NCI-H1417 treated with DMSO at 0.1 percent for 48 hours (cell line): ENCODE data around the gene CAMSAP2.

Experiments used
- DNase-seq: peaks from one replicate; lab custom pipeline; 2025; lab: John Stamatoyannopoulos, UW

The CAMSAP2 gene, protein sequence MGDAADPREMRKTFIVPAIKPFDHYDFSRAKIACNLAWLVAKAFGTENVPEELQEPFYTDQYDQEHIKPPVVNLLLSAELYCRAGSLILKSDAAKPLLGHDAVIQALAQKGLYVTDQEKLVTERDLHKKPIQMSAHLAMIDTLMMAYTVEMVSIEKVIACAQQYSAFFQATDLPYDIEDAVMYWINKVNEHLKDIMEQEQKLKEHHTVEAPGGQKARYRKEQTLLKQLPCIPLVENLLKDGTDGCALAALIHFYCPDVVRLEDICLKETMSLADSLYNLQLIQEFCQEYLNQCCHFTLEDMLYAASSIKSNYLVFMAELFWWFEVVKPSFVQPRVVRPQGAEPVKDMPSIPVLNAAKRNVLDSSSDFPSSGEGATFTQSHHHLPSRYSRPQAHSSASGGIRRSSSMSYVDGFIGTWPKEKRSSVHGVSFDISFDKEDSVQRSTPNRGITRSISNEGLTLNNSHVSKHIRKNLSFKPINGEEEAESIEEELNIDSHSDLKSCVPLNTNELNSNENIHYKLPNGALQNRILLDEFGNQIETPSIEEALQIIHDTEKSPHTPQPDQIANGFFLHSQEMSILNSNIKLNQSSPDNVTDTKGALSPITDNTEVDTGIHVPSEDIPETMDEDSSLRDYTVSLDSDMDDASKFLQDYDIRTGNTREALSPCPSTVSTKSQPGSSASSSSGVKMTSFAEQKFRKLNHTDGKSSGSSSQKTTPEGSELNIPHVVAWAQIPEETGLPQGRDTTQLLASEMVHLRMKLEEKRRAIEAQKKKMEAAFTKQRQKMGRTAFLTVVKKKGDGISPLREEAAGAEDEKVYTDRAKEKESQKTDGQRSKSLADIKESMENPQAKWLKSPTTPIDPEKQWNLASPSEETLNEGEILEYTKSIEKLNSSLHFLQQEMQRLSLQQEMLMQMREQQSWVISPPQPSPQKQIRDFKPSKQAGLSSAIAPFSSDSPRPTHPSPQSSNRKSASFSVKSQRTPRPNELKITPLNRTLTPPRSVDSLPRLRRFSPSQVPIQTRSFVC (N-terminal part only)

GRCh38 chr1:200738327-200738948, at the start of gene CAMSAP2:
Gene CAMSAP2, plus strand, starts transcription at chr1:200738893. Its CDS starts 935 bp downstream, at chr1:200739828.
- peak; percentile 75 for DNase-seq

GRCh38 chr1:200692316-200692715, 46.4 kb upstream of the CAMSAP2 start:
- DNase-seq = no peak

DNA sequence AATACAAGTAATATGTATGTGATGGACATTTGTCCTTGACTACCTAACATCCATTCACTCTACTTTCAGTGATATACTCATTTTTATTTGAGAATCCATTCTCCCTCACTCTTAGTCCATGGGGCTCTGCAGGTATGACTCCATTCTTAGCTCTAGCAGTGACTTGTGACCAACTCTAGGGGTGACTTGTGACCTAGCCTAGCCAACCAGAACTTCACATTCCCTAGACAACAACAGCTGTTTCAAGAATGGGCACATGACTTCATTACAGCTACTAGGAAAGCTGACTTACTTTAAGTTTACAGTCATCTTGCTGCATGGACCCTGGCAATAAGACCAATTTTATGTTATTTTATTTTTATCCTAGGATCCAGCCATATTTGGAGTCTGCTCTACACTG, 45.4 kb upstream of the CAMSAP2 start:
- no peak for DNase-seq

DNA sequence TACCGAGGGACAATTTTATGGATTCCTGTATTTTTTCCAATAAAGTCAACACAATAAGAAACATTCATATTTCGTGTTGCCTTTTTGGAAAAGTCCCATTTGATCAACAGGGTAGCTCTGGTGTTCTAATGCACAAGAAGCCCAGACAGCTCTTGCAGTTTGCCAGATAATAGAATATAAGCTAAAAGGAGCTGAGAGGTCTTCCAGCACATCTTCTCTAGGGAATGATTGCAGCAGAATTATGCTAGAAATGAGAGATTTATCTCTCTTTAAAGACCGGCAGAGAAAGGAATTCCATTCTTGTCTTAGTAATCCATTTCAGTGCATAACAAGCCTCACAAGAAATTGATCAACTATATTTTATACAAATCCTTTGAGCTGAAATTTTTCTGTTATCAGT, 44.0 kb upstream of the CAMSAP2 start:
- DNase-seq = no peak

- no peak for DNase-seq
These were observed 38.8 kb upstream of the CAMSAP2 start for GRCh38 chr1:200699871-200700270.

DNA sequence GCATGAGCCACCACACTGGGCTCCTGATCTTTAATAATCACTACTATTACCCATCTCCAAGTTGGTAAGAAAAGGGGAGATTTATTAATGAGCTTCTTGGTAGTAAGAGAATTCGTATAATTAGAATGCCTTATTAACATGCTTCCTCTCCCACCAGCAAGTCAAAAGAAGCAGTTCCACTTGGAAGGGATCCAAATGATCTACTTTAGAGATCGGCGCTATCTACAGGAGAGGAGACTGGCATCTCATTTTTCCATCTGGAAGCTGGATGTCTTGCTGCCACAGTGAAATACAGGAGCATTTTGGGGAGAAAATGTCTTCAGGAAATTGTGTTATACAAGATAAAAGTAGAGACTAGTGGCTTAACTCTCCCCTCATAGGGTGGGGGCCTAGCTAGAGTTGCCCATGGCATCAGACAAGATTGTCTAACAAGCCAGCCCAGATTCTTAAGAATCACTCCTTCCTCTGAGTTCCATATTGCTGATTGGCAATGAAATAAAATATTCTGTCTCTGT, 33.6 kb upstream of the CAMSAP2 start:
- no peak for DNase-seq

DNA sequence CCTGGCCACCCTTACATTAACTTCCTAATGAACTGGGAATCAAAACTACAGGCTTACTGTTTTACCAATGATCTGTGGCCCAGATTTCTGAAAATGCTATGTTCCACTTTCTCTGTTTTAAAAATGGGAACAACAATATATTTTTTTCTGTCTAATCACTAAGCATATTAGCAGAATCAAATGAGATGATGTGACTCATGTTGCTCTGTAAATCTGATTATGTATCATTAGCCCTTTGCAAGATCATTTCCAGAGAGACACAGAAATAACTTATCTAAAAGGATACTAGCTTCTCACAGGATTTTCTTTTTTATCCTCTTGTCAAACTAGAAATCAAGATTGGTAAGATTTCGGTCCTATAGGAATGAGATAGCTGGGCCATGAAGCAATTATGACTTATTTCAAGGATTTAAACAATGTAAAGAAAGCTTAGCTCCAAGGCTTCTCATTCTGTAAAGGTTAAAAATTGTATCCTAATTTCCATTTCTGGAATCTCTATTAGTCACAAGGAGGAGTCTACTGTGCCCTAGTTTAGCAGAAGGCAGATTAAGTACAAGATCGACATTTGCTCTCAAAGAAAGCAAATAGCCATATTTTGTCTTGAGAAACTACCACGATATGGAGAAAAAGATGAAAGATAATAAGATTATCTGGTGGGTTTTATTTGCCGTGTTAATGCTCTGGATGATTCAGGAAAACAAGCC, 32.4 kb upstream of the CAMSAP2 start:
- DNase-seq = no peak

DNA sequence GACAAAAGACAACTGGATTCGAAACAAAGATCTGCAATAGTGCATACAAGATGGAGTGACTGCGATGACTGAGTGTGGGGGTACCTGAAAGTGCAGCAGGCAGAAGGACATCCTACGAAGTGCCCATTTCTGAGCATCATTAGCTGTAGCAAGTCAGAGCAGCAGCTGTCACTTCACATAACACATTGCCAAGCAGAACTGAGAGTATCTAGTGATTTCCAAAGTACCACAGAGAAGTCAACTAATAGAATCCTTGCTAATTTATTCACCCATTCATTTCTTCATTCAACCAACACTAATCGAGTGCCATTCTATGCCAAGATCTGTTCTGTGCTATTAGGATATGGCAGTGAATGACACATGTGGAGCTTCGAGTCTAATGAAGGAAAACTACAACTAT, 31.6 kb upstream of the CAMSAP2 start:
- DNase-seq = no peak

DNA sequence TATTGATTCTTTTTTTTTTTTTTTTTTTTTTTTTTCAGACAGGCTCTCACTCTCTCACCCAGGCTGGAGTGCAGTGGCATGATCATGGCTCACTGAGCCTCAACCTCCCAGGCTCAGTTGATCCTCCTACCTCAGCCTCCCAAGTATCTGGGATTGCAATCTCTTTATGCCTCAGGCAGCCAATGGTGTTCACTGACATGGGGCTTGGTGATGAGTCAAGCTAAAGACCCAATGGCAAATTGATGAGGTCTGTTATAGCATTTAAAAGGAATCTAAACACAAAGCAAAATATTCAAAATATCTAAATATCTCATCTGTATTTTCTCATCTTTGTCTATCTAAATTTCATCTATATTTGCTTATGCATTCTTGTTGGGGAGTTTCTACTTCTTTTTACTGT, 30.5 kb upstream of the CAMSAP2 start:
- DNase-seq = no peak

- DNase-seq = no peak
These were observed 29.9 kb upstream of the CAMSAP2 start for GRCh38 chr1:200708769-200709168.

DNA sequence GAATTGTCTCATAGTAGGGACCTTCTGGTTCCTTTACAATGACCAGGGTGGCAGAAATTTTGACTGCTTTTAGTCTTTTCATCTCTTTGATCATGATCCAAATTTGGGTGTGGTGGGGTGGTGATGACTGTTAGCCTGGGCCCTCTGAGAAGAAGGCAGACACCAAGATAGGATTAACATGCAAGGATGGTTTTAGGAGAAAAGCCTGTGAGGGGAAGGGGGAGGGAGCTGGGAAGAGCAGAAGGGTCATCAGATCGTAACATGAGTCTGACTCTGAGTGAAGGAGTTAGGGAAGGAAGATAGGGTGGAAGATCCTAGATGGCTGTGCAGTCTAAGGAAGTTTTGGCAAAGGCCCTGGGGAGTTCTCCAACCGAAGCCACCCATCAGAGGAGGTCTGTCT, 28.5 kb upstream of the CAMSAP2 start:
- DNase-seq = no peak

DNA sequence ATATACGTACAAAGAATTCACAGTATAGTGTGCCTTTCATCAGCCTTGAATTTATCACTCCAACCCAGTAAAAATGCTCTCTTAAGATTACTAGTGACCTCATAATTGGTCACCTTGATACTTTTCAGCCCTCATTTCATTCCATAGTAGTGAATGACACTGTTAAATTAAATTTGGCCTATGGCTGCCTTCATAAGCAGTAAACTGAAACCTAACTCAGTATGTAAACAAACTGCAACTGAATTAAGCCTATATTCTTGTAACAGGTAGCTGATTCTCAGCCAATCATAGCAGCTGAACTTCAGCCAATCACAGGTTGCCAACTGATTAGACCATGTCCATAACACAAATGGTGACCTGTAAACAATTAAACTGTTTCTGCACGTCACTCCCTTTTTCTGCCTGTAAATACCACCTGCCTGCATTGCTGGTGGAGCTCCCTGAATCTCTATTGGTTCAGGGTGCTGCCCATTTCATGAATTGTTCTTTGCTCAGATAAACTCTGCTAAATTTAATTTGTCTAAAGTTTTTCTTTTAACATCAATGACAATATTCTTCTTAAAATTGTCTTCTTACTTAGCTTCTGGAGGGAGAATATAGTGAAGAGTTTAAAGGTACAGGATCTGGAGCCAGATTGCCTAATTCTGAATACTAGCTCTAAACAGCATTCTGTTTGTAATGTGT, 24.0 kb upstream of the CAMSAP2 start:
- DNase-seq = no peak

DNA sequence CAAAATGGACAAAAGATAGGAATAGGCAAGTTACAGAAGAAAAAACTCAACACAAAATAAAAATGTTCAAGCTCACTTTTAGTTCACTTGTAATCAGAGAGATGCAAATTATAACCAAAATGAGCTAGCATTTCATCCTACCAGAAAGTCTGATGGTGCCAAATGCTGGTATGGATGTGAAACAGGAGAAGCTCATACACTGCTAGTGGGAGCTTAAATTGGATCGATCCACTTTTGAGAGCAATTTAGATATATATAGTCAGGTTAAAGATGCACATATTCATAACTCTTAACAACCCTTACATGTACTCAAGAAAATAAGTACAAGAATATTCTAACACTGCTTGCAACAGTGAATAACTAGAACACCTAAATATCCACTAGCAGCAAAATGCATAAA, 18.5 kb upstream of the CAMSAP2 start:
- DNase-seq = no peak

DNA sequence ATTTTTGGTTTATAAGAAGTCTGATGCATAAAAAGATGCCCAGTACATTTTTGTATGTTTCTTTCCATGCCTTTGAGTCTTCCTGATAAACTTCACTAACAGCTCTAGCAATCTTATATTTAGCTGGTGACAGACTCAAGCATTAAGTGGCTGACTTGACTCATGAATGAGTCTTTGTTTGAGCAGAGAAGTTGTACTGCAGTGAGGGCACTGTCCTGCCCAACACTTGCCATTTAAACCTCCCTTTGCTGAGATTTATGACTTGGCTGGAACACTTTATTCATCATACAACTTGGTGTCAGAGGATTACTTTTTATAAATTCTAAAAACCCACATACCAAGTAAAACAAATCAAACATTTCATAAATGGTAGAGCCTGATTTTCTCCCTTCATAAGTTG, 14.6 kb upstream of the CAMSAP2 start:
- DNase-seq = no peak

DNA sequence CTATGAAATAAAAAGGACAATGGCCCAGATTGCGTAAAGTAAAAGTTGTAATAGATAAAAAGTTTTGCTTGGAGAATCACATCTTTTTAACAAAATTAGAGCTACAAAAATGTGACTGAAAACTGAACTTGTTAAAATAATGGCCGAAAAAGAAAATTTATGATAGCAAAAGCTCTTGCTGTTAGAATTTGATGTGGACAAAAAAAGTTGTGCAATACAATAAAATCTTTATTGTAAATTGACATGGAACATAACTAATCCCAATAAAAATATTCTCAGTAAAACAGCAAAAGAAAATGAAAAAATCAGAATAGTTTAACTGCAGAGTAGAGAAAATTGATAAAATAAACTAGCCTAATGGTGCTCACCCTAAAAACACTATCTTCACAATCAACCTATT, 11.4 kb upstream of the CAMSAP2 start:
- no peak for DNase-seq

DNA sequence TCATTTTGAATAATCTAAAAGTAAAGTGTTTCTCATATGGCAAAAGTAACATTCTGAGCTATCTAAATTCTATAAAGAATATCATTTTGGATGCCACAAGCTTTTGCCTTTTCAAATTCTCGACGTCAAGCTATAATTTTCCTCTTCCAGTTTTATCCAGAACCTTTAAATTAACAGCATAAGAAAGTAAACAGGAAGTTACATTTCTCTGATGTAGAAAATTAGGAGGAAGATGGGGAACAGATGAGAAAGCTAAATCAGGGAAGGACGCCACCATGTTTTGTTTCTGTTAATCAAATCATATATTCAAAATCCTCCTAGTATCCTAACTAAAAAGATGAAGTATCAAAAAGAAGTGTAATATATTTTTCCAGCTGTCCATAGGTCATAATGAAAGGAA, 8.8 kb upstream of the CAMSAP2 start:
- DNase-seq = no peak

DNA sequence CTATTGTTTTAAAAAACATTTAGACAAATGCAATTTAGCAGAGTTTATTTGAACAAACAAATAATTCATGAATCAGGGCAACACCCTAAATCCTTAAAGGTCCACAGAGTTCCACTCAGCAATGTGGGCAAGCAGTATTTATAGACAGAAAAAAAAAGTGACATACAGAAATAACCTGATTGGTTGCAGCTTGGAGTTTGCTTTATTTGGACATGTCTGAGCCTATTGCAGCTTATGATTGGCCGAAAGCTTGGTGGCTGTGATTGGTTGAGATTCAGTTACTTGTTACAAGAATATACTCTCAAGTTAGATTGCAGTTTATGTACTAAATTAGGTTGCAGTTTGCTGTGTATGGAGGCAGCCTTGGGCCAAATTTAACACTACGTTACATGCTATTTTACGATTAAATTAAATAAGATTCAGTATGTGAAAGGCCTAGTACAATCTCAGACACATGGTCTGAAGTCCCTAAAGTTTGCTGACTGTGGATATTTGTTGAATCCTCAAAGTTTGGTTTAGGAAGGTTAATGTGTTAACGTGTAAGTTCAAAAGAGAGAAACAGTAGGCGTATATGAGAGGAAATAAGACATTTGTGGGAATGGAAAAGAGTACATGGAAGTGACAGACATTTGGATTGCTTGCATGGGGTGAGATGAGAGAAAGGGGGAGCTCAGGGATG, 6.9 kb upstream of the CAMSAP2 start:
- no peak for DNase-seq

DNA sequence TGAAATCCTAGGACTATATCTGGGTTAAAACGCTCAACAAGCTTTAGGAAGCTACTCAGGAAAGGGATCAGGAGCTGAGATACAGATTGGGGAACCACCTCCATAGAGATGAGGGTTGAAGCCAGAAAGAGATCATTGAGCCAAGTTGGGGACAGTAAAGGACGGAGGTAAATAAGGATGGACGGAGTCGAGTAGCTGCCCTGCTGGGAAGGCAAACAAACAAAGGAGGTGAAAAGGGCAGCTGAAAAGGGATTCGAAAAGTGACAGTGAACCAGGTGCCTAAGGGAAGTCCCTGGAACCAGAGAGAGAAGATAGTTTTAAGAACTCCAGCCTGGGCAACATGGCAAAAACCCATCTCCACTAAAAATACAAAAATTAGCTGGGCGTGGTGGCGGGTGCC, 6.3 kb upstream of the CAMSAP2 start:
- DNase-seq = no peak

GRCh38 chr1:200733907-200734306, 4.8 kb upstream of the CAMSAP2 start:
- DNase-seq = no peak

- no peak for DNase-seq
These were observed 924 bp upstream of the CAMSAP2 start for GRCh38 chr1:200737647-200738291.
